PC-3 (cell line): ENCODE results near the gene THAP7.

Experiments
- EZH2 ChIP-seq: fragments of 300-600 bp; sonication (generic); IDR thresholded peaks from one replicate; pipeline ENCODE4 v1.6.1; 2017; ENCODE audit warnings: antibody characterized with exemption, mild to moderate bottlenecking, low read length; ENCODE audit not compliant: unreplicated experiment
- TF ChIP-seq, protein P1 (sequence below): fragments of 300-600 bp; sonication (generic); conservative IDR thresholded peaks from 2 replicates; pipeline ENCODE4 v1.5.1; 2017; ENCODE audit warnings: antibody characterized with exemption, low read depth, mild to moderate bottlenecking, low read length

DNA sequence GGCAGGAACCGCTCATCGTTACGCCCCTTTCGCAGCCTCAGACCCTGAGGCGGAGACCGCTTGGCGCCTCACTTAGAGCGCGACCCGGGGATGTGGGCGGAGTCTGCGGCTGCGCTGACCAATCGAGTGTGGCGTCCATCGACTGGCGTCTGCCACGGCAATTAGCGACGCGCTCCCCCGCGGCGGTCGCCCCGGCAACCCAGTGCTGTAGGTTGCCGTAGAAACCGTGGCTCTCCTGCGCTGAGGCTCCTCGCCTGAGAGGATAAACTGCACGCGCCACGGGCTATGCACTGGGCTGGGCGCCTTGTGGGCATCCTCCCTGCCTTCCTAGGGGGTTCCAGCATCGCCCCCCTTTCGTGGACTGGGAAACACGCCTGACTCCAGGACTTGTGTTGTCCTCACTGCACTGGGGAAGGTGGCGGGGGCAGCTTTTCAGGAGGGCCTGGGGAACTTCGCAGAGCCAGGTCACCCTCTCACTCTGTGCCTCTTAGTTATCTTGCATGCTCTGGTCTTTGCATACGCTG, 12.3 kb upstream of the THAP7 start:
- TF ChIP-seq EZH2 = no peak
- TF ChIP-seq, protein P1, sequence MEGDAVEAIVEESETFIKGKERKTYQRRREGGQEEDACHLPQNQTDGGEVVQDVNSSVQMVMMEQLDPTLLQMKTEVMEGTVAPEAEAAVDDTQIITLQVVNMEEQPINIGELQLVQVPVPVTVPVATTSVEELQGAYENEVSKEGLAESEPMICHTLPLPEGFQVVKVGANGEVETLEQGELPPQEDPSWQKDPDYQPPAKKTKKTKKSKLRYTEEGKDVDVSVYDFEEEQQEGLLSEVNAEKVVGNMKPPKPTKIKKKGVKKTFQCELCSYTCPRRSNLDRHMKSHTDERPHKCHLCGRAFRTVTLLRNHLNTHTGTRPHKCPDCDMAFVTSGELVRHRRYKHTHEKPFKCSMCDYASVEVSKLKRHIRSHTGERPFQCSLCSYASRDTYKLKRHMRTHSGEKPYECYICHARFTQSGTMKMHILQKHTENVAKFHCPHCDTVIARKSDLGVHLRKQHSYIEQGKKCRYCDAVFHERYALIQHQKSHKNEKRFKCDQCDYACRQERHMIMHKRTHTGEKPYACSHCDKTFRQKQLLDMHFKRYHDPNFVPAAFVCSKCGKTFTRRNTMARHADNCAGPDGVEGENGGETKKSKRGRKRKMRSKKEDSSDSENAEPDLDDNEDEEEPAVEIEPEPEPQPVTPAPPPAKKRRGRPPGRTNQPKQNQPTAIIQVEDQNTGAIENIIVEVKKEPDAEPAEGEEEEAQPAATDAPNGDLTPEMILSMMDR = no peak
